H1 (cell line): Measurements from ENCODE around the gene SEL1L. TPM values are rescaled to one million over a fixed set of nuclear protein-coding genes. Genes with fewer than 3 reads are reported as not detected.

Source experiments
- CTCF ChIA-PET: fragments of 300-600 bp; sonication (Branson Sonifier 250); formaldehyde crosslinking; loops from one replicate; lab custom pipeline; 2021; ENCODE audit not compliant: partially characterized antibody; lab: Charles Lee
- POLR2A ChIA-PET: fragments of 300-600 bp; sonication (Branson Sonifier 250); formaldehyde crosslinking; loops from one replicate; lab custom pipeline; 2021; ENCODE audit warnings: inconsistent platforms; ENCODE audit not compliant: partially characterized antibody; lab: Charles Lee
- DNase-seq, 2 experiments: peaks; one replicate each; pipeline versions ENCODE4 v3.0.0 to v3.0.0-alpha.2; 2010 to 2022; ENCODE audit warnings: low spot score in 2 of 2, low read depth in 1 of 2, mixed read lengths in 1 of 2
- FAIRE-seq: peaks from 2 replicates; lab custom pipeline; 2011; peaks lifted over from hg19 to GRCh38; lab: Jason Lieb, UNC
- H2AFZ ChIP-seq: 2 replicates; pipeline ENCODE4 v1.8.1; 2012; ENCODE audit warnings: low read length, inconsistent platforms
- H2AK5ac ChIP-seq: 2 replicates; pipeline ENCODE4 v1.6.1; 2013; ENCODE audit warnings: low read depth, low read length
- H2BK120ac ChIP-seq: replicated peaks from 2 replicates; pipeline ENCODE3; 2013; ENCODE audit warnings: low read depth, low read length, inconsistent platforms
- H2BK12ac ChIP-seq: 2 replicates; pipeline ENCODE4 v1.6.1; 2013; ENCODE audit warnings: low read depth, low read length
- H2BK15ac ChIP-seq: 2 replicates; pipeline ENCODE4 v1.6.1; 2013; ENCODE audit warnings: low read length
- H2BK20ac ChIP-seq: 2 replicates; pipeline ENCODE4 v1.6.1; 2013; ENCODE audit warnings: low read length
- H2BK5ac ChIP-seq: 2 replicates; pipeline ENCODE4 v1.6.1; 2013; ENCODE audit warnings: low read depth, low read length
- H3K14ac ChIP-seq: 2 replicates; pipeline ENCODE4 v1.6.1; 2013; ENCODE audit warnings: inconsistent platforms; ENCODE audit not compliant: insufficient read length
- H3K18ac ChIP-seq: 2 replicates; pipeline ENCODE4 v1.6.1; 2013; ENCODE audit warnings: low read length; ENCODE audit errors: extremely low read depth
- H3K23ac ChIP-seq: 2 replicates; pipeline ENCODE4 v1.6.1; 2013; ENCODE audit warnings: inconsistent platforms; ENCODE audit not compliant: insufficient read length
- H3K23me2 ChIP-seq: 2 replicates; pipeline ENCODE4 v1.6.1; 2013; ENCODE audit warnings: low read depth, low read length
- H3K27ac ChIP-seq: 2 replicates; pipeline ENCODE4 v1.6.1; 2011; ENCODE audit warnings: low read depth, low read length, inconsistent platforms
- H3K27me3 ChIP-seq, 4 experiments: replicated peaks in 1 of 4; 1 replicate in 1 of 4; 2 replicates in 3 of 4; pipeline versions ENCODE4 v1.6.1 to v1.8.1; 2011 to 2013; ENCODE audit warnings: low read length in 3 of 4, mild to moderate bottlenecking in 3 of 4, inconsistent platforms in 2 of 4, mixed read lengths in 2 of 4, moderate library complexity in 1 of 4; ENCODE audit not compliant: control insufficient read depth in 3 of 4, insufficient read depth in 3 of 4; ENCODE audit errors: extremely low read depth in 1 of 4
- H3K36me3 ChIP-seq, 4 experiments: 2 replicates each; pipeline versions ENCODE4 v1.6.1 to v1.8.1; 2011 to 2013; ENCODE audit warnings: mild to moderate bottlenecking in 4 of 4, low read length in 3 of 4, moderate library complexity in 2 of 4, control low read depth in 1 of 4, inconsistent platforms in 1 of 4; ENCODE audit not compliant: insufficient read depth in 4 of 4, control insufficient read depth in 2 of 4
- H3K4ac ChIP-seq: replicated peaks from 2 replicates; pipeline ENCODE3; 2013; ENCODE audit warnings: low read length, low read depth, mixed read lengths, inconsistent platforms; ENCODE audit not compliant: insufficient read length
- H3K4me1 ChIP-seq, 4 experiments: replicated peaks in 1 of 4; 1 replicate in 1 of 4; 2 replicates in 3 of 4; pipeline versions ENCODE4 v1.6.1 to v1.8.1; 2011 to 2013; ENCODE audit warnings: low read length in 3 of 4, inconsistent platforms in 2 of 4, mixed read lengths in 1 of 4; ENCODE audit not compliant: insufficient read depth in 4 of 4, control insufficient read depth in 3 of 4
- H3K4me2 ChIP-seq, 2 experiments: 2 replicates each; pipeline versions ENCODE4 v1.6.1 to v1.8.1; 2011 to 2013; ENCODE audit warnings: low read depth in 2 of 2, low read length in 2 of 2, control low read depth in 1 of 2, inconsistent platforms in 1 of 2, mild to moderate bottlenecking in 1 of 2; ENCODE audit not compliant: insufficient read depth in 1 of 2
- H3K4me3 ChIP-seq, 4 experiments: fragments of 200-600, 300-600 bp in 1 of 4; sonication (generic), shearing (Covaris generic), sonication (Bioruptor Twin) in 1 of 4; 2 replicates each; pipeline versions ENCODE4 v1.5.1 to v1.8.1; 2011 to 2016; ENCODE audit warnings: low read length in 4 of 4, low read depth in 3 of 4, control low read depth in 2 of 4, inconsistent platforms in 2 of 4, mild to moderate bottlenecking in 2 of 4, mixed read lengths in 1 of 4, moderate library complexity in 1 of 4; ENCODE audit not compliant: insufficient read depth in 2 of 4; ENCODE audit errors: extremely low read depth in 1 of 4
- H3K56ac ChIP-seq: replicated peaks from 2 replicates; pipeline ENCODE3; 2013; ENCODE audit warnings: low read depth, mild to moderate bottlenecking, mixed read lengths, low read length, inconsistent platforms; ENCODE audit not compliant: insufficient read length
- H3K79me1 ChIP-seq: 2 replicates; pipeline ENCODE4 v1.6.1; 2013; ENCODE audit warnings: low read depth, low read length, control low read depth
- H3K79me2 ChIP-seq, 2 experiments: 2 replicates each; pipeline versions ENCODE4 v1.6.1 to v1.8.1; 2012 to 2013; ENCODE audit warnings: low read length in 2 of 2, mild to moderate bottlenecking in 2 of 2, inconsistent platforms in 1 of 2; ENCODE audit not compliant: insufficient read depth in 2 of 2, control insufficient read depth in 1 of 2
- H3K9ac ChIP-seq, 4 experiments: replicated peaks in 1 of 4; 1 replicate in 1 of 4; 2 replicates in 3 of 4; pipeline versions ENCODE4 v1.6.1 to v1.8.1; 2011 to 2013; ENCODE audit warnings: low read depth in 3 of 4, low read length in 3 of 4, control low read depth in 2 of 4, mild to moderate bottlenecking in 2 of 4, moderate library complexity in 2 of 4, inconsistent platforms in 1 of 4; ENCODE audit errors: extremely low read depth in 1 of 4
- H3K9me3 ChIP-seq, 2 experiments: 2 replicates each; pipeline versions ENCODE4 v1.6.1 to v1.8.1; 2012 to 2013; ENCODE audit warnings: mild to moderate bottlenecking in 2 of 2, moderate library complexity in 2 of 2, control low read depth in 1 of 2, inconsistent platforms in 1 of 2, low read depth in 1 of 2, low read length in 1 of 2, mixed read lengths in 1 of 2; ENCODE audit not compliant: insufficient read depth in 2 of 2
- H4K20me1 ChIP-seq, 2 experiments: replicated peaks in 1 of 2; 2 replicates each; pipeline versions ENCODE3 to v1.8.1; 2011 to 2013; ENCODE audit warnings: inconsistent platforms in 2 of 2, low read length in 2 of 2, mild to moderate bottlenecking in 1 of 2; ENCODE audit not compliant: insufficient read depth in 2 of 2, control insufficient read depth in 1 of 2
- H4K5ac ChIP-seq: 2 replicates; pipeline ENCODE4 v1.6.1; 2013; ENCODE audit warnings: low read length, low read depth, mixed read lengths, inconsistent platforms; ENCODE audit not compliant: insufficient read length
- H4K8ac ChIP-seq: 2 replicates; pipeline ENCODE4 v1.8.0; 2013; ENCODE audit warnings: mild to moderate bottlenecking, moderate library complexity, low read length, inconsistent platforms; ENCODE audit not compliant: insufficient read depth; ENCODE audit errors: extremely low read depth
- H4K91ac ChIP-seq: replicated peaks from 2 replicates; pipeline ENCODE3; 2013; ENCODE audit warnings: low read length, mixed read lengths, inconsistent platforms; ENCODE audit not compliant: insufficient read length
- BCL11A ChIP-seq, 2 experiments: IDR thresholded peaks; one replicate each; pipeline ENCODE4 v1.6.1; 2011; ENCODE audit warnings: low read depth in 2 of 2, low read length in 2 of 2, mild to moderate bottlenecking in 2 of 2
- CTBP2 ChIP-seq: IDR thresholded peaks from 2 replicates; pipeline ENCODE4 v1.7.0; 2011; ENCODE audit warnings: borderline replicate concordance, mild to moderate bottlenecking, moderate library complexity, mixed read lengths, low read length; ENCODE audit not compliant: insufficient read depth, insufficient read length
- RXRA ChIP-seq: IDR thresholded peaks from 2 replicates; pipeline ENCODE4 v1.6.1; 2011; ENCODE audit warnings: low read depth, mild to moderate bottlenecking, low read length, moderate library complexity; ENCODE audit not compliant: insufficient read depth
- WGBS, 2 experiments: shearing (Covaris generic) in 1 of 2; methylation state at CpG; one replicate each; pipeline versions ENCODE4 v1.1.6 to v1.1.7; 2013 to 2015; ENCODE audit warnings: low lambda C conversion rate in 2 of 2, mixed read lengths in 2 of 2, inconsistent platforms in 1 of 2, low coverage in 1 of 2, missing lambda C conversion rate in 1 of 2; ENCODE audit not compliant: insufficient replicate concordance in 2 of 2, insufficient coverage in 1 of 2, insufficient read length in 1 of 2; ENCODE audit errors: extremely low coverage in 1 of 2, missing lambda C conversion rate in 1 of 2; 5-methylcytosine and 5-hydroxymethylcytosine counted together
- polyA plus RNA-seq, 7 experiments: library from polyadenylated mRNA; depleted of rRNA in 3 of 7; stranded (reverse) in 5 of 7; unstranded in 2 of 7; fragments of >200 nt in 5 of 7; fragments of 200-250 nt in 2 of 7; gene quantifications; 1 replicate in 5 of 7; 2 replicates in 1 of 7; 4 replicates in 1 of 7; pipeline versions ENCODE4 v1.2.1 to v1.2.3, GENCODE V29; 2011 to 2013; ENCODE audit warnings: missing spikeins in 2 of 7, mixed read lengths in 2 of 7
- total RNA-seq: library from RNA; stranded (reverse); fragmentation: NEBNext Ultra II Directional; extraction: Animal tissue kit (Norgen Biotek cat#: 25700); gene quantifications from 2 replicates; pipeline ENCODE4 v1.2.1, GENCODE V29; 2021

Gene SEL1L
- total and polyA plus RNA-seq, 2 of the 8 experiments (the other 6 are each of a cell fraction or from before 2014, with no cell fraction given): 4.3 to 34.9 TPM

DNA sequence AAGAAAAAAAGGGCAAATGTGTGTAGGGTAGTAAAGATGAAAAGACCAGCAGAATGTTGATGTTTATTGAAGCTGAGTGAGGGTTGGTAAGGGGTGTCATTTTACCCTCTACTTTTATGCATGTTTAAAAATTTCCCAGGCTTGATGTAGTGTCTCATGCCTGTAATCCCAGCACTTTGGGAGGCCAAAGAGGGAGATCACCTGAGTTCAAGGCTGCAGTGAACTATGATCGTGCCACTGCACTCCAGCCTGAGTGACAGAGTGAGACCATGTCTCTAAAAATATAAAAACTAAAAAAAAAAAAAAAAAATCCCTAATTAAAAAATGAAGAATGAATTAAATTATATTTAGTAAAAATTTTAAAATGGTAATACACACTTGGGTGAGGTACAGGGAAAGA lies 8.5 kb downstream of the SEL1L start:
- no peak overlapping the region for H2BK20ac ChIP-seq
- H4K5ac ChIP-seq: no peak overlapping the region
- no peaks in the 10 kb centered on the region for H3K27me3 ChIP-seq
- H4K91ac ChIP-seq: no peak overlapping the region
- H3K27ac ChIP-seq: no peak overlapping the region
- 100% methylated on average over 1 of the region's 1 CpG; no CpG with 5 or more reads in 1 of the 2 experiments for WGBS, 2 experiments
- H2BK15ac ChIP-seq: no peak overlapping the region
- no peaks in the 10 kb centered on the region; the same call in 1 of the 2 replicates for H3K79me1 ChIP-seq
- CTCF ChIA-PET: no interaction called here
- no peaks in the 10 kb centered on the region for H3K23me2 ChIP-seq
- no peak overlapping the region for H3K4ac ChIP-seq
- no peak overlapping the region for H3K23ac ChIP-seq
- H3K36me3 ChIP-seq: peaks cover 0 to 6% (median 1%) of the 10 kb centered on the region in 4 experiments; a peak in 3 of 8 replicates
- H4K20me1 ChIP-seq: no peaks in the 10 kb centered on the region
- H3K14ac ChIP-seq: no peak overlapping the region
- H3K56ac ChIP-seq: no peak overlapping the region
- H2BK120ac ChIP-seq: no peak overlapping the region
- H3K9me3 ChIP-seq: no peaks in the 10 kb centered on the region
- no peak for DNase-seq
- no peak overlapping the region for H3K18ac ChIP-seq
- no peak for TF ChIP-seq BCL11A (IDR thresholded peaks at IDR 0.05; ENCODE audit: low read depth in 2 of 2, low read length in 2 of 2)
- TF ChIP-seq RXRA: no peak
- no peak for TF ChIP-seq CTBP2
- TF ChIP-seq, all 59 proteins: peak for 0
- H2AFZ ChIP-seq: no peak overlapping the region
- H3K9ac ChIP-seq: no peak overlapping the region
- FAIRE-seq: no peak
- POLR2A ChIA-PET: interaction anchor here (1.1 kb wide), 1 partner anchor 15 kb away, joined by 3 read pairs; no protein-coding TSS in a partner anchor
- no peak overlapping the region for H4K8ac ChIP-seq
- no peak overlapping the region for H2BK5ac ChIP-seq
- no peak overlapping the region for H2AK5ac ChIP-seq
- H3K79me2 ChIP-seq: peaks cover 0 to 3% of the 10 kb centered on the region in 2 experiments; a peak in 1 of 4 replicates
- H2BK12ac ChIP-seq: no peak overlapping the region
- H3K4me2 ChIP-seq: no peak overlapping the region
- no peaks in the 10 kb centered on the region for H3K4me1 ChIP-seq
- H3K4me3 ChIP-seq: no peak overlapping the region
